Measurements from ENCODE around the gene UQCRFS1.
"Not testable (repeated sequence)": the region's sequence is repeated elsewhere in the genome, so short reads cannot be mapped to it uniquely, and the experiment has no call there.

UQCRFS1 gene

GRCh38 chr19:29214411-29214810 is 1.5 kb upstream of the UQCRFS1 start:
- no peak for DNase-seq (ENCODE audit: low read depth)

DNA sequence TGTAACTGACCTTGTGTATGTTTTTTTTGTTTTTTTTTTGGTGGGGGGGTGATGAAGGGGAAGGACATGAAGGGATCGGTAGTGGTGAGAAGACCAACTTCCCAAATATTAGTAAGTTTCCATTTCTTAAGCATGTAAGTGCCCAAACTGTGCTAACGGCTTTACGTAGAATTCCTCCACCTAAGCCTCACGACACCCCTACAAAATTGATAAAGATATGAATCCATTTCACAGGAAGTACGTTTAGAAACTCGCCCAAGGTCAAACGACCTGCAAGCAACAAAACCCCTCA is 649 bp downstream of the UQCRFS1 start:
- DNase-seq (ENCODE audit: low read depth): no peak

DNA sequence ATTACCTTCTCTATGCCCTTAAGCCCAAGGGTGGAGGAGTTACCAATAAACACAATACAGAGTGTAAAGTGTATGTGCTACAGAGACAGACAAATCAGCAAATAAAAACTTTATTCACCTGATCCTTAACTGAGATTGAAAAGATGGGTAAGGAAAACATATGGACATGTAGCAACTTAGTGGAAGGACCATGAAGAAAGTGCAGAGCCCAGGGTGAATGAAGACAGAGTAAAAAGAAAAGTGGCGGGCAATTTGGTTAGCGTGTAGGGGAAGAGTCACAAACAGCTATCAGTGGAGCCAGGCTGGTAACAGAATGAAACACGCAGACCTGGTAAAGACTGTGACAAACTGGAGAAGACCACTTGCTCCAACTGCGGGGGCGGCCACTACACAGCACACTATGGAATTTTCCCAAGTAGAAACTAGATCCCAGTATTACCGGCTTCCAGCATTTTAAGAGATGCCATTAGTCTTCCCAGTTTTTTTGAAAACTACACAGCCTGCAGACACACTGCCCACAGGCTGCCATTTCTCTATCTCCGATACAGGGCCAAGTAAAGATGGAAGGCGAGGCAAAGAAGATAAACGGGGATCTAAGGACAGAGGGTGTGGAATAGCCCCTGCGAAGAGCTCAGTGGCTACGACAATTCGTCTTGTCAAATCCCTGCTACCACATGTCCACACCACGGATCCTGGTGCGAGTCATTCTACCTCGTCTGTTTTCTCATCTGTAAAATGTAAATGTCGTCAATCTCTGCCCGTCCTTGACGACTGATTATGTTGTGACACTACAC is 1.2 kb downstream of the UQCRFS1 start:
- DNase-seq (ENCODE audit: low read depth): no peak

DNA sequence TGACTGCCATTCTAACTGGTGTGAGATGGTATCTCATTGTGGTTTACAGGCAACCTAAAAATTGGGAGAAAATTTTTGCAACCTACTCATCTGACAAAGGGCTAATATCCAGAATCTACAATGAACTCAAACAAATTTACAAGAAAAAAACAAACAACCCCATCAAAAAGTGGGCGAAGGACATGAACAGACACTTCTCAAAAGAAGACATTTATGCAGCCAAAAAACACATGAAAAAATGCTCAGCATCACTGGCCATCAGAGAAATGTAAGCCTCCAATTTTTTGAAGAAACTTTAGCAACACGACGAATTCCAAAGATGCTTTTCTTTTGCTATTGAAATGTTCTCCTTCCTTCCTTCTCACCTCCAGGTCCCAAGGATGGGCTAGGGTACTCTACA is 1.9 kb downstream of the UQCRFS1 start:
- not testable (repeated sequence) for DNase-seq (ENCODE audit: low read depth)

- not testable (repeated sequence) for DNase-seq (ENCODE audit: low read depth)
Observed at GRCh38 chr19:29210502-29210901, 2.4 kb downstream of the UQCRFS1 start.

- not testable (repeated sequence) for DNase-seq (ENCODE audit: low read depth)
Observed at GRCh38 chr19:29207403-29208187, 5.4 kb downstream of the UQCRFS1 start.

GRCh38 chr19:29206453-29206852 is 6.5 kb downstream of the UQCRFS1 start:
- no peak for DNase-seq (ENCODE audit: low read depth)

DNA sequence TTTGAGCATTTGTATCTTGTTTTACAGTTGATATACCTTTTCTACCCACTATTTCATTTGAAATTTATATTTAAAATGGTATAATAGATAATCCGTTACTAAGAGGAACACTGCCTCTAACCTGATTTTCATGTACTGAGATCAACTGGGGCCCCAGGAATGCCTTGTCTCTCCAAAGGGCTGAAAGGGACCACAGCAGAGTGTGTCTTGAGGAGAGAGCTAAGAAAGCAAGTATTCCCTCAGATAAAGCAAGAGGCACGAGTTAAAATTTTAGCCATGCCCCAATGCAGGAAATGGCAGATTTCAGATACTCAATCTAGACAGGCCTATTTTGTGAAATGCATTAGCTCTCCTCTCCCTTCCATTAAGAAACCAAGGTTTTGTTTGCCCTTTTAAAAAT is 10.7 kb downstream of the UQCRFS1 start:
- no peak for DNase-seq (ENCODE audit: low read depth)

- no peak for DNase-seq (ENCODE audit: low read depth)
Observed at GRCh38 chr19:29201855-29202254, 11.1 kb downstream of the UQCRFS1 start.

GRCh38 chr19:29194658-29195057 is 18.3 kb downstream of the UQCRFS1 start:
- DNase-seq (ENCODE audit: low read depth): no peak

- DNase-seq (ENCODE audit: low read depth): no peak
Observed at GRCh38 chr19:29193155-29193554, 19.8 kb downstream of the UQCRFS1 start.

GRCh38 chr19:29191005-29191404 is 21.9 kb downstream of the UQCRFS1 start:
- DNase-seq (ENCODE audit: low read depth): no peak

GRCh38 chr19:29189033-29189360 is 24.0 kb downstream of the UQCRFS1 start:
- DNase-seq (ENCODE audit: low read depth): no peak

GRCh38 chr19:29188289-29189032 is 24.5 kb downstream of the UQCRFS1 start:
- no peak for DNase-seq (ENCODE audit: low read depth)

- no peak for DNase-seq (ENCODE audit: low read depth)
Observed at GRCh38 chr19:29187676-29188075, 25.3 kb downstream of the UQCRFS1 start.

DNA sequence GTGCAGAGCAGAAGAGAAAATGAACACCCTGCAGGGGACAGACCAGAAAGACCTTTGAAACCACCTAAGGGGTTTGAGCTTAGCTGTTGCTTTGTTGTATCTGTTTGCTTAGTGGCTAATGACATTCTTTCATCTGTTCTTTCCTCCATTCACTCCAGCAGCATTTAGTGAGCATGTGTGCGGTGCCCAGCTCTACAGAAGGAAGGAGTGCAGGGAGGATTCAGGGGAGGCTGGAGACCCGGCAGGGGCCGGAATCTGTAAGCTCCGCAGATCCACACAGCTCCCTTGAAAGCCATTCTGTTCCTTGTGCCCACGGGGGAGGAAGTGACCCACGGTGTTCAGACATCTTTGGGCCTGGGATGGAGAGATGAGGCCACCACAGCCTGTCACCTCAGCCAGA is 27.5 kb downstream of the UQCRFS1 start:
- DNase-seq (ENCODE audit: low read depth): no peak

DNA sequence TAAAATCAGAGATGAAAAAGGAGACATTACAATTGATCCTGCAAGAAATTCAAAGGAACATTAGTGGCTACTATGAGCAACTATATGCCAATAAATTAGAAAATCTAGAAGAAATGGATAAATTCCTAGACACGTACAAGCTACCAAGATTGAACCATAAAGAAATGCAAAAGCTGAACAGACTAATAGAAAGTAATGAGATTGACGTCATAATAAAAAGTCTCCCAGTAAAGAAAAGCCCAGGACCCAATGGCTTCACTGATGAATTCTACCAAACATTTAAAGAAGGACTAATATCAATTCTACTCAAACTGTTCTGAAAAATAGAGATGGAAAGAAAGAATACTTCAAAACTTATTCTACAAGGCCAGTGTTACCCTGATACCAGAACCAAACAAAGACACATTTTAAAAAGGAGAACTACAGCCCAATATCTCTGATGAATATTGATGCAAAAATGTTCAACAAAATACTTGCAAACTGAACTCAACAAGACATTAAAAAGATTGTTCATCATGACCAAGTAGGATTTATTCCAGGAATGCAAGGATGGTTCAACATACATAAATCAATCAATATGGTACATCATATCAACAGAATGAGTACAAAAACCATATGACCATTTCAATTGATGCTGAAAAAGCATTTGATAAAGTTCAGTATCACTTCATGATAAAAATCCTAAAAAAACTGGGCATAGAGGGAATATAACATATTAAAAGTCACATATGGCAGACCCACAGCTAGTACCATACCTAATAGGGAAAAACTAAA is 35.8 kb downstream of the UQCRFS1 start:
- no peak for DNase-seq (ENCODE audit: low read depth)

- DNase-seq (ENCODE audit: low read depth): no peak
Observed at GRCh38 chr19:29173896-29174295, 39.1 kb downstream of the UQCRFS1 start.

GRCh38 chr19:29172302-29172701 is 40.6 kb downstream of the UQCRFS1 start:
- no peak for DNase-seq (ENCODE audit: low read depth)

GRCh38 chr19:29171525-29171924 is 41.4 kb downstream of the UQCRFS1 start:
- no peak for DNase-seq (ENCODE audit: low read depth)

DNA sequence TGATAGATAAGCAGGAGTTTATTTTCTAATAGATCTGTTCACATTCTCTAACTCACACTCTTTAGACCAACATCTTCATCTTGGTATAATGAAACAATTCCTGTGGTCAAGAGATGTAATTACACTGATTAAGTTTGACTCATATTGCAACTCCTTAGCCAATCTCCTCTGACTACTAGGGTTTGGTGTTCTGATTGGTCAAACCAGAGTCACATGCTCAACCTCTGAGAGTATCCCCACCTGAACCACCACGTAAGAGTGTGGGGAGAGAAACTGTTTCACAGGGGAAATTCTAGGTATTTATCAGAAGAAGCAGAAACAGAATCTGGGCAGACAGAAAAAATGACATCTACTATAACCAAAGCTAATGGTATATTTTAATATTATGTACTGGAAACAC is 42.4 kb downstream of the UQCRFS1 start:
- DNase-seq (ENCODE audit: low read depth): no peak

DNA sequence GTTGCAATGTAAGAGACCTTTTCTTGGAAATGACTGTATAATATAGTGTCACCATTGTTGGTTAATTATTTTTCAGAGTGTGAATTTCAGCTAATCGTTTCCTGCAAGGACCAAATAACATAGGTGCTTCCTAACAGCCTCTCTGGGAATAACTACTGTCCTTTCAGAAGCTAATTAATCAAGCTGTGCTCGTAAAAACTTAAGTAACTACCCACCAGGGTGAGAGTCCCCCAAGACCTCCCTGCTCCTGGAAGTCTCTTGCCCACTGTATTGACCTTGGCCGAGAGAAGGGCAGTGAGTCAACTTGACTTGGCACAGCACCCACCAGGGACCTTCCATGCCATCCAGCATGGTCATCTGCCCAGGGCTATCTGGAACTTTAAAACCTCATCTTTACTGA is 50.3 kb downstream of the UQCRFS1 start:
- no peak for DNase-seq (ENCODE audit: low read depth)
